IMR-90 (cell line): ENCODE results near the gene RNF217. TPM values are rescaled to one million over a fixed set of nuclear protein-coding genes. Genes with fewer than 3 reads are reported as not detected.

Source experiments
- ATAC-seq: fragments of 200-7000 bp; cut with Tn5 transposase; 2 replicates; pipeline ENCODE4 v1.9.1; 2020; ENCODE audit warnings: low read depth, mild to moderate bottlenecking, moderate library complexity
- BruUV-seq: library from RNA; stranded (reverse); fragments of 400-500 nt; replicated peaks from 2 replicates; lab custom pipeline; 2021; lab: Mats Ljungman, UMichigan
- CTCF ChIA-PET: fragments of 300-600 bp; formaldehyde crosslinking; extraction: SDS; loops from one replicate; lab custom pipeline; 2021; ENCODE audit warnings: antibody characterized with exemption; lab: Yijun Ruan, JAX
- POLR2A ChIA-PET: fragments of 300-600 bp; sonication (Branson Sonifier 250); formaldehyde crosslinking; loops from one replicate; lab custom pipeline; 2022; ENCODE audit warnings: antibody characterized with exemption; ENCODE audit not compliant: unreplicated experiment; lab: Charles Lee
- DNase-seq: peaks from one replicate; pipeline ENCODE4 v3.0.0; 2013
- H2AFZ ChIP-seq: replicated peaks from 2 replicates; pipeline ENCODE3; 2013; ENCODE audit warnings: low read length, mild to moderate bottlenecking; ENCODE audit not compliant: poor library complexity
- H2AK5ac ChIP-seq: 2 replicates; pipeline ENCODE4 v1.6.1; 2013; ENCODE audit warnings: low read depth, low read length, inconsistent platforms
- H2AK9ac ChIP-seq: replicated peaks from 2 replicates; pipeline ENCODE3; 2013; ENCODE audit warnings: mild to moderate bottlenecking, low read depth, low read length, moderate library complexity; ENCODE audit not compliant: poor library complexity
- H2BK120ac ChIP-seq: 2 replicates; pipeline ENCODE4 v1.6.1; 2013; ENCODE audit warnings: low read depth, low read length, inconsistent platforms
- H2BK15ac ChIP-seq: 3 replicates; pipeline ENCODE4 v1.6.1; 2013; ENCODE audit warnings: low read depth, low read length, inconsistent platforms
- H2BK20ac ChIP-seq: 2 replicates; pipeline ENCODE4 v1.6.1; 2013; ENCODE audit warnings: low read depth, mild to moderate bottlenecking, inconsistent platforms, low read length, moderate library complexity
- H2BK5ac ChIP-seq: 2 replicates; pipeline ENCODE4 v1.6.1; 2013; ENCODE audit warnings: mild to moderate bottlenecking, low read depth, low read length, inconsistent platforms; ENCODE audit not compliant: poor library complexity, severe bottlenecking
- H3K14ac ChIP-seq: replicated peaks from 2 replicates; pipeline ENCODE4 v1.6.1; 2013; ENCODE audit warnings: low read depth, low read length, inconsistent platforms
- H3K18ac ChIP-seq: 2 replicates; pipeline ENCODE4 v1.6.1; 2013; ENCODE audit warnings: low read depth, low read length, control low read depth
- H3K23ac ChIP-seq: 2 replicates; pipeline ENCODE4 v1.6.1; 2013; ENCODE audit warnings: low read depth, low read length, inconsistent platforms
- H3K27ac ChIP-seq: 2 replicates; pipeline ENCODE4 v1.5.1; 2013; ENCODE audit warnings: mild to moderate bottlenecking, control low read depth, low read length; ENCODE audit not compliant: insufficient read depth
- H3K27me3 ChIP-seq: 2 replicates; pipeline ENCODE4 v1.6.1; 2013; ENCODE audit warnings: low read length; ENCODE audit not compliant: control insufficient read depth, insufficient read depth
- H3K36me3 ChIP-seq: 2 replicates; pipeline ENCODE4 v1.6.1; 2013; ENCODE audit warnings: low read length, mixed read lengths; ENCODE audit not compliant: control insufficient read depth, insufficient read depth
- H3K4ac ChIP-seq: 2 replicates; pipeline ENCODE4 v1.6.1; 2013; ENCODE audit warnings: low read depth, low read length, inconsistent platforms
- H3K4me1 ChIP-seq: 2 replicates; pipeline ENCODE4 v1.6.1; 2013; ENCODE audit warnings: low read length, mixed read lengths; ENCODE audit not compliant: control insufficient read depth, insufficient read depth
- H3K4me2 ChIP-seq: 2 replicates; pipeline ENCODE4 v1.6.1; 2013; ENCODE audit warnings: low read depth, mild to moderate bottlenecking, control low read depth, low read length, moderate library complexity
- H3K4me3 ChIP-seq: 2 replicates; pipeline ENCODE4 v1.5.1; 2013; ENCODE audit warnings: low read depth, mild to moderate bottlenecking, control low read depth, low read length, moderate library complexity; ENCODE audit not compliant: insufficient read depth
- H3K56ac ChIP-seq: 2 replicates; pipeline ENCODE4 v1.6.1; 2013; ENCODE audit warnings: low read length, inconsistent platforms; ENCODE audit not compliant: insufficient read depth; ENCODE audit errors: extremely low read depth
- H3K79me1 ChIP-seq, 2 experiments: 2 replicates each; pipeline ENCODE4 v1.6.1; 2013; ENCODE audit warnings: low read length in 2 of 2, inconsistent platforms in 1 of 2, low read depth in 1 of 2
- H3K9ac ChIP-seq: 2 replicates; pipeline ENCODE4 v1.6.1; 2013; ENCODE audit warnings: low read depth, low read length, control low read depth
- H3K9me1 ChIP-seq: 2 replicates; pipeline ENCODE4 v1.6.1; 2013; ENCODE audit warnings: low read length, inconsistent platforms; ENCODE audit not compliant: insufficient read depth
- H3K9me3 ChIP-seq: 2 replicates; pipeline ENCODE4 v1.6.1; 2013; ENCODE audit warnings: low read length; ENCODE audit not compliant: control insufficient read depth, insufficient read depth
- H4K20me1 ChIP-seq: 2 replicates; pipeline ENCODE4 v1.6.1; 2013; ENCODE audit warnings: low read length, inconsistent platforms; ENCODE audit not compliant: insufficient read depth
- H4K5ac ChIP-seq: 2 replicates; pipeline ENCODE4 v1.6.1; 2013; ENCODE audit warnings: mild to moderate bottlenecking, low read depth, low read length, control low read depth
- H4K8ac ChIP-seq, 2 experiments: 2 replicates each; pipeline ENCODE4 v1.6.1; 2013; ENCODE audit warnings: low read depth in 2 of 2, low read length in 2 of 2, control low read depth in 1 of 2, inconsistent platforms in 1 of 2
- H4K91ac ChIP-seq: 2 replicates; pipeline ENCODE4 v1.6.1; 2013; ENCODE audit warnings: low read depth, low read length, inconsistent platforms; ENCODE audit not compliant: insufficient read depth
- BHLHE40 ChIP-seq: fragments of 150-350 bp; IDR thresholded peaks from 2 replicates; pipeline ENCODE4 v1.6.1; 2016; ENCODE audit warnings: mild to moderate bottlenecking, low read depth, low read length
- CEBPB ChIP-seq: IDR thresholded peaks from 2 replicates; pipeline ENCODE4 v1.6.1; 2012; ENCODE audit warnings: low read depth, low read length, improper control_type of control experiment
- CHD1 ChIP-seq: IDR thresholded peaks from 2 replicates; pipeline ENCODE4 v1.6.1; 2012; ENCODE audit warnings: low read depth, low read length, improper control_type of control experiment
- FOS ChIP-seq: fragments of 150-350 bp; IDR thresholded peaks from 2 replicates; pipeline ENCODE4 v1.6.1; 2016; ENCODE audit warnings: low read depth, low read length
- MAFK ChIP-seq: IDR thresholded peaks from 2 replicates; pipeline ENCODE4 v1.6.1; 2012; ENCODE audit warnings: low read depth, low read length, improper control_type of control experiment
- MXI1 ChIP-seq: IDR thresholded peaks from 2 replicates; pipeline ENCODE4 v1.6.1; 2012; ENCODE audit warnings: low read depth, mild to moderate bottlenecking, low read length, moderate library complexity, borderline replicate concordance
- NFE2L2 ChIP-seq: fragments of 150-350 bp; IDR thresholded peaks from 2 replicates; pipeline ENCODE4 v1.6.1; 2016; ENCODE audit warnings: low read depth, mild to moderate bottlenecking, low read length
- RAD21 ChIP-seq: IDR thresholded peaks from 2 replicates; pipeline ENCODE4 v1.6.1; 2012; ENCODE audit warnings: low read length, improper control_type of control experiment
- RCOR1 ChIP-seq: IDR thresholded peaks from 2 replicates; pipeline ENCODE4 v1.6.1; 2012; ENCODE audit warnings: mild to moderate bottlenecking, low read length, improper control_type of control experiment; ENCODE audit not compliant: insufficient replicate concordance
- RFX5 ChIP-seq: IDR thresholded peaks from 2 replicates; pipeline ENCODE4 v1.8.0; 2012; ENCODE audit warnings: low read depth, mild to moderate bottlenecking, low read length, moderate library complexity
- SMC3 ChIP-seq: fragments of 150-350 bp; IDR thresholded peaks from 2 replicates; pipeline ENCODE4 v1.6.1; 2016; ENCODE audit warnings: low read depth, mild to moderate bottlenecking, antibody characterized with exemption, low read length, moderate library complexity
- WGBS, 2 experiments: methylation state at CpG; one replicate each; pipeline versions ENCODE4 v1.1.5 to v1.1.7; 2013; ENCODE audit warnings: missing lambda C conversion rate in 2 of 2; ENCODE audit not compliant: insufficient read length in 1 of 2; ENCODE audit errors: extremely low coverage in 2 of 2; 5-methylcytosine and 5-hydroxymethylcytosine counted together
- dilution Hi-C: fragments of 300-500 bp; cut with HindIII; formaldehyde crosslinking; loops from one replicate; pipeline ENCODE4 v1.14.3; 2018; ENCODE audit warnings: low sequenced_read_pairs; ENCODE audit not compliant: unreplicated experiment
- in situ Hi-C: fragments of 300-500 bp; cut with MboI; formaldehyde crosslinking; loops from 3 replicates; pipeline ENCODE4 v1.14.3; 2019; ENCODE audit warnings: low sequenced_read_pairs, inconsistent platforms, mixed read lengths
- intact Hi-C: fragments of 100-400 bp; cut with micrococcal nuclease; formaldehyde crosslinking; loops from 2 replicates; pipeline ENCODE4 v1.10.0; 2022
- polyA plus RNA-seq, 3 experiments: library from polyadenylated mRNA; depleted of rRNA; stranded (reverse); fragments of >200 nt; gene quantifications; 2 replicates each; pipeline ENCODE4 v1.2.3, GENCODE V29; 2012; ENCODE audit warnings: low replicate concordance in 1 of 3
- total RNA-seq: library from RNA; depleted of rRNA; stranded (reverse); fragments of >200 nt; gene quantifications from 2 replicates; pipeline ENCODE4 v1.2.3, GENCODE V29; 2012
- TF ChIP-seq, protein P1 (sequence below): conservative IDR thresholded peaks from 2 replicates; pipeline ENCODE4 v1.5.1; 2012; ENCODE audit warnings: mild to moderate bottlenecking, low read depth, low read length, improper control_type of control experiment
- TF ChIP-seq, protein P2 (sequence below): fragments of 150-350 bp; IDR thresholded peaks from 2 replicates; pipeline ENCODE4 v1.6.1; 2017; ENCODE audit warnings: mild to moderate bottlenecking, antibody characterized with exemption, low read length, low read depth
- TF ChIP-seq, protein P3 (sequence below): fragments of 150-350 bp; IDR thresholded peaks from 2 replicates; pipeline ENCODE4 v1.6.1; 2016; ENCODE audit warnings: low read depth, mild to moderate bottlenecking, low read length, moderate library complexity, borderline replicate concordance

The RNF217 gene
- total and polyA plus RNA-seq, 2 of the 4 experiments (the other 2 are of a cell fraction), result 11.7 to 20.4 TPM

DNA sequence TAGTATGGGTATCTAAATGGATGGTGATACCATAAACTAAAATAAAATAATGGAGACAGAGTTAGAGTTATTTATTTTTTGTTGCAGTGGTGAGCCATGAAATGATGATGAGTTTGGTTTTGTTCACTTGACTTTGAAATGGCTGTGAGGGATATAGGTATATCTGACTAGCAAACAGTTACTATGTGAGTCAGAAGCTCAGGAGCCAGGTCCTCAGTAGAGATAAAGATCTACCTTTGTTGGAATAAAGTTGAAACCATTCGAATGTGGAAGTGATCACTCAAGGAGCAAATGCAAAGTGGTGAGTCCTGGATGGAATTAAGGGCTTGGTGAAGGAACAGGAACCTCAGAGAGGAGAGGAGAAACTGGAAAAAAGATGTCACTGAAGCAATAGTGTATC lies 105.3 kb downstream of the RNF217 start:
- CTCF ChIA-PET, result interaction anchor here (0.9 kb wide), 1 partner anchor 28 kb away, joined by 3 read pairs; no protein-coding TSS in a partner anchor
- 88% methylated on average over 1 of the region's 1 CpG; no CpG with 5 or more reads in 1 of the 2 experiments for WGBS, 2 experiments
- H3K9me1 ChIP-seq, result peaks cover 8% of the 10 kb centered on the region; the same call in 1 of the 2 replicates
- intact Hi-C loops, result no loop called here
- H3K27me3 ChIP-seq, result no peaks in the 10 kb centered on the region
- H3K4me3 ChIP-seq, result no peak overlapping the region
- no peak overlapping the region for H2BK5ac ChIP-seq
- H3K79me1 ChIP-seq, result peaks cover 29 to 35% of the 10 kb centered on the region in 2 experiments
- no peak overlapping the region for H3K14ac ChIP-seq
- no peaks in the 10 kb centered on the region for H3K9me3 ChIP-seq
- in situ Hi-C loops, result no loop called here
- H3K23ac ChIP-seq, result no peak overlapping the region
- no peak overlapping the region for H2AFZ ChIP-seq
- H4K20me1 ChIP-seq, result no peaks in the 10 kb centered on the region
- no peak overlapping the region for H4K8ac ChIP-seq
- TF ChIP-seq SMC3 (no peak), FOS (no peak), RAD21 (no peak), RCOR1 (no peak), MAFK (no peak), BHLHE40 (no peak), MXI1 (no peak), RFX5 (no peak), CEBPB (no peak), NFE2L2 (no peak), CHD1 (no peak)
- TF ChIP-seq, protein P1, sequence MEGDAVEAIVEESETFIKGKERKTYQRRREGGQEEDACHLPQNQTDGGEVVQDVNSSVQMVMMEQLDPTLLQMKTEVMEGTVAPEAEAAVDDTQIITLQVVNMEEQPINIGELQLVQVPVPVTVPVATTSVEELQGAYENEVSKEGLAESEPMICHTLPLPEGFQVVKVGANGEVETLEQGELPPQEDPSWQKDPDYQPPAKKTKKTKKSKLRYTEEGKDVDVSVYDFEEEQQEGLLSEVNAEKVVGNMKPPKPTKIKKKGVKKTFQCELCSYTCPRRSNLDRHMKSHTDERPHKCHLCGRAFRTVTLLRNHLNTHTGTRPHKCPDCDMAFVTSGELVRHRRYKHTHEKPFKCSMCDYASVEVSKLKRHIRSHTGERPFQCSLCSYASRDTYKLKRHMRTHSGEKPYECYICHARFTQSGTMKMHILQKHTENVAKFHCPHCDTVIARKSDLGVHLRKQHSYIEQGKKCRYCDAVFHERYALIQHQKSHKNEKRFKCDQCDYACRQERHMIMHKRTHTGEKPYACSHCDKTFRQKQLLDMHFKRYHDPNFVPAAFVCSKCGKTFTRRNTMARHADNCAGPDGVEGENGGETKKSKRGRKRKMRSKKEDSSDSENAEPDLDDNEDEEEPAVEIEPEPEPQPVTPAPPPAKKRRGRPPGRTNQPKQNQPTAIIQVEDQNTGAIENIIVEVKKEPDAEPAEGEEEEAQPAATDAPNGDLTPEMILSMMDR, result no peak
- TF ChIP-seq, protein P2, sequence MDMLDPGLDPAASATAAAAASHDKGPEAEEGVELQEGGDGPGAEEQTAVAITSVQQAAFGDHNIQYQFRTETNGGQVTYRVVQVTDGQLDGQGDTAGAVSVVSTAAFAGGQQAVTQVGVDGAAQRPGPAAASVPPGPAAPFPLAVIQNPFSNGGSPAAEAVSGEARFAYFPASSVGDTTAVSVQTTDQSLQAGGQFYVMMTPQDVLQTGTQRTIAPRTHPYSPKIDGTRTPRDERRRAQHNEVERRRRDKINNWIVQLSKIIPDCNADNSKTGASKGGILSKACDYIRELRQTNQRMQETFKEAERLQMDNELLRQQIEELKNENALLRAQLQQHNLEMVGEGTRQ, result no peak
- TF ChIP-seq, protein P3, sequence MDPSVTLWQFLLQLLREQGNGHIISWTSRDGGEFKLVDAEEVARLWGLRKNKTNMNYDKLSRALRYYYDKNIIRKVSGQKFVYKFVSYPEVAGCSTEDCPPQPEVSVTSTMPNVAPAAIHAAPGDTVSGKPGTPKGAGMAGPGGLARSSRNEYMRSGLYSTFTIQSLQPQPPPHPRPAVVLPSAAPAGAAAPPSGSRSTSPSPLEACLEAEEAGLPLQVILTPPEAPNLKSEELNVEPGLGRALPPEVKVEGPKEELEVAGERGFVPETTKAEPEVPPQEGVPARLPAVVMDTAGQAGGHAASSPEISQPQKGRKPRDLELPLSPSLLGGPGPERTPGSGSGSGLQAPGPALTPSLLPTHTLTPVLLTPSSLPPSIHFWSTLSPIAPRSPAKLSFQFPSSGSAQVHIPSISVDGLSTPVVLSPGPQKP, result no peak
- peaks cover 9% of the 10 kb centered on the region for H3K36me3 ChIP-seq
- DNase-seq, result no peak
- H3K27ac ChIP-seq, result no peak overlapping the region
- H2BK15ac ChIP-seq, result no peak overlapping the region
- no peak overlapping the region for H3K4me2 ChIP-seq
- H2AK5ac ChIP-seq, result no peak overlapping the region
- H4K5ac ChIP-seq, result no peak overlapping the region
- H3K4ac ChIP-seq, result no peak overlapping the region
- no peak for ATAC-seq
- H2BK120ac ChIP-seq, result no peak overlapping the region
- no TSS peak for BruUV-seq
- no peak overlapping the region for H3K18ac ChIP-seq
- dilution Hi-C loops, result no loop called here
- H3K4me1 ChIP-seq, result no peaks in the 10 kb centered on the region
- no peak overlapping the region for H2AK9ac ChIP-seq
- no peak overlapping the region for H3K56ac ChIP-seq
- no peak overlapping the region for H3K9ac ChIP-seq
- no peak overlapping the region for H2BK20ac ChIP-seq
- H4K91ac ChIP-seq, result no peak overlapping the region
- POLR2A ChIA-PET, result no interaction called here
